IPS-NIHi7 (cell line): ENCODE results near the gene XRCC5.
"Not testable (repeated sequence)": the region's sequence is repeated elsewhere in the genome, so short reads cannot be mapped to it uniquely, and the experiment has no call there.

Experiments used
- DNase-seq: peaks from one replicate; pipeline ENCODE4 v3.0.0; 2012; ENCODE audit warnings: mixed read lengths; ENCODE audit errors: extremely low spot score

XRCC5 gene

GRCh38 chr2:216117561-216118340 is 8.6 kb downstream of the XRCC5 start:
- DNase-seq = no peak

DNA sequence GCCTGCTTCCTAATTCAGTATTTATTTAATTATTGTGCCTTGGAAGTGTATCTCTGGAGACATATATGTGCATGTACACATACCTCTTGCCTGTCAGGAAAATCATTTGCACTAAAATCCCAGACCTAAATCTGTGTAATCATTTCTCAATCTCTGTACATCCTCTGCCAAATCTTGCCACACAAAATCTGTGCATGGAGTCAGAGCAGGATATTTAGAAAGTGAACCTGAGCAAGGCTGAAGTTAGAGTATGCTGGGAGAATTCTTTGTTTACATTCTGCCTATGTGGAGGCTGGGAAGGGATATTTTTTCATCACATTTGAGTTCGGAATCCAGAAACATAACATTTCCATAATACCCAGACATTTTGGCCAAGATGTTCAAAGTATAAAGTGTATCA is 9.3 kb downstream of the XRCC5 start:
- no peak for DNase-seq

DNA sequence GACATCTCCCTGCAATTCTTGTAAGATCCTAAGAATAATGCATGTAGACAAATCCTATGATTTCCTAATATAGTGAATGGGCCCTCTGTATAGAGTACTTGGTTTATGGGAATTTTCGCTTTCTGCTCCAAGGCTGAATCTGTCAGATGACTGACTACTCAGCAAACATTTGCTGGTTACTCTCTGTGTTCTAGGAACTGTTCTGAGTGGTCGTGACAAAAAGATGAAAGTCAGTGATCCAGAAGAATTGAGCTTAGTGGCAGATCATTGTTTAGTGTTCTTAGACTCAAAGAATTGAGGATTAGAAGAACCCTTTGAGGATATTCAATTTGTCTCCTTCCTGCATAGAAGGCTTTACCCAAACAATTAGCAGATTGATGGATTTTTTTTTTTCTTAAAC is 10.0 kb downstream of the XRCC5 start:
- DNase-seq = no peak

DNA sequence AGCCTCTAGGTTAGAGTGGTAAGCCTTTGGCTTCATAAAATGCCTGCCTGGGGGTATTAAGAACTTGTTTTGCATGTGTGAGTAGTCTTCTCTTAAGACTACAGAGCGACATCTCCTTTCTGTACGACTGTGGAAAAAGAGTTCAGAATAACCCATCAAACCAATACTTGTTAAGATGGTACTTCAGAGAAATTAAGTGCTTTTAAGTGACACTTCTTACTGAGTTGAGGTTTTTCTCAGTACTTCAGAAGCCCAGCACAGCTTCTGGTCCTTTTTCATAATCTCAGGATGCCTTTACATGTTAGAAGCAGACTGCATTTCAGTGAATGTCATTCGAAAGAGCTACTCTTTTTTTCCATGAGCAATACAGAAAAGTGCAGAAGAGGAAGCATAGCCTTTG is 10.8 kb downstream of the XRCC5 start:
- no peak for DNase-seq

DNA sequence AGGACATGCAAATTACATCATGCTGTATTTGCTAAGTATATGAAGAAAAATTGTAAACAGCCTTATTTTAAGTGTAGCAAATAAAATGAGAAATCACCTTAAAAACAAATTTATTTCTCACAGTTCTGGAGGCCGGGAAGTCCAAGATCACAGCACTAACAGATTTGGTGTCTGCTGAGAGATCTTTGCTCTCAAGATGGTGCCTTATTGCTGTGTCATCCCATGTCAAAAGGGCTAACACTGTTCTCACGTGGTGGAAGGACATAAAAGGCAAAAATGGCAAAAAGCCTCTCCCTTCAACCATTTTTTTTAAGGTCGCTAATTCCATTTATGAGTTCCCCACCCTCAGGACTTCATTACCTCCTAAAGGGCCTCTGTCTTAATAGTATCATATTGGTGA is 12.1 kb downstream of the XRCC5 start:
- DNase-seq = no peak

DNA sequence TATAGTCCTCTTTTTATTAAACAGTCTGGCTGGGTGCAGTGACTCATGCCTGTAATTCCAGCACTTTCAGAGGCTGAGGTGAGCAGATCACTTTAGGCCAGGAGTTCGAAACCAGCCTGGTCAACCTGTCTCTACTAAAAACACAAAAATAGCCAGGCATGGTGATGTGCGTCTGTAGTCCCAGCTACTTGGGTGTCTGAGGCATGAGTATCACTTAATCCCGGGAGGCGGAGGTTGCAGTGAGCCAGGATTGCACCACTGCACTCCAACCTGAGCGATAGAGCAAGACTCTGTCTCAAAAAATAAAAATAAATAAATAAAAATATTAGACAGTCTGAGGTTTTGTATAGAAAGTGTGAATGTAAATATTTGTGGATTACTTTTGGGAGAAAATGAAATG is 17.8 kb downstream of the XRCC5 start:
- no peak for DNase-seq

GRCh38 chr2:216130346-216130971 is 21.3 kb downstream of the XRCC5 start:
- no peak for DNase-seq

- DNase-seq = no peak
Measured at GRCh38 chr2:216131175-216131926, 22.2 kb downstream of the XRCC5 start.

GRCh38 chr2:216132585-216132984 is 23.4 kb downstream of the XRCC5 start:
- DNase-seq = no peak

DNA sequence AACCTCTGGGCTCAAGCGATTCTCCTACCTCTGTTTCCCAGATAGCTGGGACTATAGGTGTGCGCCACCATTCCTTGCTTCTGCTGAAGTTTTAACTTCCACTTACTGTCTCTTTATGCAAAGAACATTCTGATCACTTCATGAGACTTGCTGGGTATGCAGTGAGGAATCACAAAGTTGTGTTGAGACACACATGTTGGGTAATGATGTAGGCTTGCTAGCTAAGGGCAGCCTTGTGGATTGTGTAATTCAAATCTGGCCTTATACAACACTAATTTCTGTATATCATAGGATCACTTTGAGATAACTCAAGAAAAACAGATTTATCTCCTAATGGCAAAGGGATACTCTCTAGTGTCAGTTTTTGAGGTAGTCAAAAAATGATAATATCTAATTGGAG is 24.2 kb downstream of the XRCC5 start:
- DNase-seq = no peak

DNA sequence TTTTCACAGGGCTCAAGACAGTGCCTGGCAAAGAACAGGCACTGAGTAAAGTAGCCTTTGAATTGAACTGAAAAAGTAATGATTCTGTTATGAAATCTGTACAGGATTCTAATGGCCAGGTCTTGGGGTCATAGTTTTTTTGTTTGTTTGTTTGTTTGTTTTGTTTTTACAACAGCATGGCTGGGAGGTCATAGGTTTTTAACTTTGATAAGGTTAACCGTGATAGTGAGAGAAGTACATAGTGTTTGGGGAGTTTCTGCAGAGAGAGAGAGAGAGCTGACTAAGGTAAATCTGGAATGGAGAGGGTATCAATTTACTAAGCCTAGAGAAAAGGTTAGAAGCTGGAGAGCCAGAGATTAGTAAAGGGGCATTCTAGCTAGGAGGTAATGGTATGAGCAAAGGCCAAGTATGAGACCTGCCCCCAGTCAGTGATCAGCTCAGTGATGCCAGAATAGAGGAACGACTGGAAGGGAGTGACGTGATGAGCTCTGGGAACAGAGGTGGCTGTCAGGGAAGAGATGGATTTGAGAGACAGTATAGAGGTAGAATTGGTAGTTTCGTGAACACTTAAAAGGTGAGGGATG is 25.9 kb downstream of the XRCC5 start:
- DNase-seq = no peak

DNA sequence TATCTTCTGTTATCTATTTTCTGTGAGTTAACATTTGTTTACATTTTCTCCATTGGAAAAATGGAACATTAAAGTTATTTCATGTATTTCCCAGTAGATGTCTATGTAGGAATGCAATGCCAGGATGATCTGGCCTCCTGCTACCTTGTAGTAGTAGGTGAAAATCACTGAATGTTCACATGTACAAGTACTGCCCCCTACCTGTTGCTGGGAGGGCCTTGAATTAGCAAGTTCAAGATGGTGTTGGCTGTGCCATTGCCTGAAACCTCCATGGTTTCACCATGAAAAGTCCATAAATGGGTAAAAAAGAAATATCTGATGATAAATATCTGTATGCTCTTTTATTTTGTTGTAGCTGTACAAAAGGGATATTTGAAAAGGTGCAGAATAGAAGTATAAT is 30.7 kb downstream of the XRCC5 start:
- peak; percentile 56 for DNase-seq

GRCh38 chr2:216141516-216141915 is 32.4 kb downstream of the XRCC5 start:
- not testable (repeated sequence) for DNase-seq

GRCh38 chr2:216142540-216142939 is 33.4 kb downstream of the XRCC5 start:
- no peak for DNase-seq

GRCh38 chr2:216144372-216144771 is 35.2 kb downstream of the XRCC5 start:
- DNase-seq = no peak

- no peak for DNase-seq
Measured at GRCh38 chr2:216144857-216145256, 35.7 kb downstream of the XRCC5 start.

GRCh38 chr2:216146573-216146972 is 37.4 kb downstream of the XRCC5 start:
- no peak for DNase-seq

DNA sequence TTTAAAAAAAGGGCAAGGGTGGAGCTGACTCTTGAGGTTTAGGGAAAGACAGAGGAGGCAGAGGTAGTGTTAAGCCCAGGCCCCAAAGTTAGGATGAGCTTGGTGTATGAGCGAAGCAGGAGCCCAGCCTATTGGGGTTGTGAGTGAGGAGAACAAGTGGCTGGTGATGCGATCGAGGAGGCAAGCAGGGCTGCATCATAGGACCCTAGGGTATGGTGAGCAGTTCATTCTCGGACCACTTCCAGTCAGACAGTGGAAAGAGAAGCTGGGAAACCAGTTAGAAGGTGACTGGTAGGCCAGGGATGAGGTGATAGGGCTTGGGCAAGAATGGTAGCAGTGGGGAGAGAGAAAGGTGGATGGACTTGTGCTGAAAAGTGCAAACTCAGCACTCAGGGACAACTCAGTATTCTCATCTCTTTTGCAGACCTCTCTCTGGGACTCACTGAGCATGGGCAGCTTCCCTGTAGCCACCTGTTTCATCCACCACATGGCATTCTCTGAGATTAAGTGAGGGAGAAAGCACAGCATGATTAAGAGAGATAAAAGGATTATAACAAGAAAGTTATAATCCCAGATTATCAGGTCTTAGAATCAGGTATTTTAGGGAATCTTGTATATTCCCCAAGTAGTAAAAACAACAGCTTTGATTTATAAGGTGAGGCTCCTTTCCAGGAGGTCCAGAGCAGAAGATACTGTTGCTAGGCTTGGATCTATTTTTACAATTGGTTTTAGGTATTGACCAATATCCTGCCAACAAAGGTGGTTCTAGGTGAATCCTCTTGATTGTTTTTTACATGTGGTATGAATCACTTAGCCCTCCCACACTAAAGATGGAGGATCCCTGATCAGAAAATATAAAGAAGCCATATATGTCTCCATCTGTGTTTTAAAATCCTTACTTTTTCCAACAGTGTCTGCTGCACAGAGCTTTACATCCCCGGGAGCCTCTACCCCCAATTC is 38.3 kb downstream of the XRCC5 start:
- DNase-seq = no peak

GRCh38 chr2:216148983-216149382 is 39.8 kb downstream of the XRCC5 start:
- DNase-seq = no peak

DNA sequence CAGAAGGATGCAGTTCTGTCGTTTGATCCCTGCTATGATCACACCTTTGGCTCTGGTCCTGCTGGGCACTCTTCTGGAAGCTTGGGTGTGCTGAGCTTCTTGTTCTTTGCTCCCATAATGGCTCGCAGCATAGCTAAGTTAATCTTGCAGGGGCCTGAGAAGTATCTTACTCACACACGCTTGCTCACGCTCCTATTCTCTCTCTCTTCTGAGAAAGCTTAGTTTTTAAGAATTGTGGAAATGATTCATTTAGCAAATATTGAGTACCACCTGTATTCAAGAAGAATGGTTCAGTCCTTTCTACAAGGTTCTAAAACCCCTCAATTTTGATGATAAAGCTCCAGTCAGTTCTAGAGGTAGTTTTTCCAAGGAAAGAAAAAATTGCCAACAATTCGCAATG is 40.6 kb downstream of the XRCC5 start:
- DNase-seq = no peak

- no peak for DNase-seq
Measured at GRCh38 chr2:216151313-216152025, 42.3 kb downstream of the XRCC5 start.
